Middle frontal gyrus (tissue), 1 donor: ENCODE measurements around the gene PI4K2A.
"Not testable (repeated sequence)": the region's sequence is repeated elsewhere in the genome, so short reads cannot be mapped to it uniquely, and the experiment has no call there.

Experiments used
- DNase-seq: peaks from one replicate; pipeline ENCODE4 v3.0.0-alpha.2; 2015; ENCODE audit warnings: low spot score; ENCODE audit errors: extremely low spot score

The PI4K2A gene

DNA sequence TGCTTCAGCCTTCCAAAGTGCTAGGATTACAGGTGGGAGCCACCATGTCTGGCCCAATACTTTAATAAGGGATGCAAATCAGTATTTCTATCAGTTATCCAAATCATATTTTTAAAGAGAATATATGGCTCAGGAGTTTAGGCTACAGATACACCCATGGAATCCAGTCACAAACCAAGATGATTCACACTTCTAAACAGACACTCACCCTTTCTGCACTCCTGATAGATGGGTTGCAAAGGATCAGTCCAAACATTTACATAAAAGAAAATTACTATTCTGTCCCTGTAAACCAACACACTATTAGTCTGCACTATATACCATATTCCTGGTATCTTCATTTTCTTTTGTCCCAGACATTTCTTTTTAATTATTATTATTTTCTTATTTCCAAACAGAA lies 9.4 kb upstream of the PI4K2A start:
- DNase-seq, result no peak

DNA sequence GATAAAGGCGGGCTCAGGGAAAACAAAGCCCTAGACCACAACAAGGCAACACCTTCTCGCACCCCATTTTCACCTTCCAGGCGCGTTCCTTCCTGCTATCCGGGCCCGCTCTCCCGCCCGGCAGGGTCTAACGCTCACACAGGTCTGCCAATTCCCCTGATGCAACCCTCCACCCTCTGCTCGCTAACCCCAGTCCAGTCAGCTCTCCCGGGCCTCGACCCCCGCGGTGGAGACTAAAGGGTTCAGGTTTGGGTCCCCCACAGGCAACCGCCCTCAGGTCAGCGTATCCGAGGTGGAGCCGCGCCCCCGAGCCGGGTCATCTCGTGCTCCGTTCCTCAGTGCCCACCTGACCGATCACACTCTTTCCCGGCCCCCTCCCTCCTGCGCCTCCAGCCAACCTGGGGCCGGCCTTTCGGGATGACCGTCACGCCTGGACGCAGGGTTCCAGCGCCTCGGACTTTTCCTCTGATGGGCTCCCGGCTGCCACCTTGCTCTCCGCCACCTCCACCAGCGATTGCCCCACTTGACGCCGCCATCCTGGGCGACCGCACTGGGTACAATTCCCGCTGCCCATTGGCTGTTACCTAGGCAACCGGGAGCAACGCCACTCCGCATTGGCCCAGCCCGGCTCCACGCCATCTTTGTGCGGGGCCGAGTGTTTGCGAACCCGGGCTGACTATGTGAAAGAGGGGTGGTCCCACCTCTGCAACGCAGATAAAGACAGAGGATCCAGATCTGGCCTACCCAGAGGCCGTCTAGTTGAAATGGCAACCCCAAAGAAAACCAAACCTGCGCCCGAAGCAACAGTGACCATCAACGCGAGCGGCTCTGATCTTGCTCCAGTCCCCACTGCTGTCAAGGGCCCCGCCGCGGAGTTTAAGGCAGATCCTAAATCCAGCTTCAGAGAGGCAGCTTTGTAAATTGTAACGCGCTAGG lies 7.3 kb upstream of the PI4K2A start, which contains the start of gene MORN4:
Gene MORN4, minus strand, starts transcription at position 552 of the 936 bp plus-strand sequence. CDS start 13,847 bp downstream, outside the sequence.
- peak; percentile 91 for DNase-seq

DNA sequence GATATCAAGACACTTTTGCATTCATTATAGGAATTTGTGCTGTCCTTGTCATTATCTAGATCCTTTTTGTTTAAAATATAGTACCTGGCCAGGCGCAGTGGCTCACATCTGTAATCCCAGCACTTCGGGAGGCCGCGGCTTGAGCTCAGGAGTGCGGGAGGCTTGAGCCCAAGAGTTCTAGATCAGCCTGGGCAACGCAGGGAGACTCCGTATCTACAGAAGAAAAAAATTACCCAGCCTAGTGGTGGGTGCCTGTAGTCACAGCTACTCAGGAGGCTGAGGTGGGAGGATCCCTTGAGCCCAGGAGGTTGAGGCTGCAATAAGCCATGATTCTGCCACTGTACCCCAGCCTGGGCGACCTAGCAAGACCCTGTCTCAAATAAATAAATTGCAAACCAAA lies 6.5 kb upstream of the PI4K2A start:
- no peak for DNase-seq

DNA sequence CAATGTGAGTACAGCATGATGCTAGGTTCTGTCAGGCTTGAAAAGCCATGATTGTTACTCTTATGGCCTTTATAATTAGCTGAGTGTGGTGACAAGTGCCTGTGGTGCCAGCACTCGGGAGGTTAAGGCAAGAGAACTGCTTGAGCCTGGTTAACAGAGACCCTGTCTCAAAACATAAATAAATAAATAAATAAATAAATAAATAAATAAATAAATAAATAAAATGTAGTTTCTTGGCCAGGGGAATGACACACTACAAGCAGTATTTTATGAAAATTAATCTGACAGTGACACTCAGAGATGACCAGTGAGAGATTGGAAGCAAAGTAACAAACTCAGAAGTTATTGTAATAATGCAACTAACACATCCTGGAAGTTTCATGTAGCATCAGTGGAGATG lies 4.9 kb upstream of the PI4K2A start:
- DNase-seq, result no peak

DNA sequence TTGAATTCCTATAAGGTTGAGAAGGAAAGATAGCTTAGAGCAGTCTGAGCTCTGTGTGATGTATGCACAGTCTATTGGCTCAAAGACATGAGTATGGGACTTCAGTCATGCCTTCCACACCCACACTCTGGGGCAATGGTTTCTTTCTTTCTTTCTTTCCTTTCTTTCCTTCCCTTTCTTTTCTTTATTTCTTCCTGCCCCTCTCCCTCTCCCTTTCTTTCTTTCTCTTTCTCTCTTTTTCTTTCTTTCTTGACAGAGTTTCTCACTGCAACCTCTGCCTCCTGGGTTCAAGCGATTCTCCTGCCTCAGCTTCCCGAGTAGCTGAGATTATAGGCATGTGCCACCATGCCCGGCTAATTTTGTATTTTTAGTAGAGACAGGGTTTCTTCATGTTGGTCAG lies 1.4 kb upstream of the PI4K2A start:
- DNase-seq, result not testable (repeated sequence)

DNA sequence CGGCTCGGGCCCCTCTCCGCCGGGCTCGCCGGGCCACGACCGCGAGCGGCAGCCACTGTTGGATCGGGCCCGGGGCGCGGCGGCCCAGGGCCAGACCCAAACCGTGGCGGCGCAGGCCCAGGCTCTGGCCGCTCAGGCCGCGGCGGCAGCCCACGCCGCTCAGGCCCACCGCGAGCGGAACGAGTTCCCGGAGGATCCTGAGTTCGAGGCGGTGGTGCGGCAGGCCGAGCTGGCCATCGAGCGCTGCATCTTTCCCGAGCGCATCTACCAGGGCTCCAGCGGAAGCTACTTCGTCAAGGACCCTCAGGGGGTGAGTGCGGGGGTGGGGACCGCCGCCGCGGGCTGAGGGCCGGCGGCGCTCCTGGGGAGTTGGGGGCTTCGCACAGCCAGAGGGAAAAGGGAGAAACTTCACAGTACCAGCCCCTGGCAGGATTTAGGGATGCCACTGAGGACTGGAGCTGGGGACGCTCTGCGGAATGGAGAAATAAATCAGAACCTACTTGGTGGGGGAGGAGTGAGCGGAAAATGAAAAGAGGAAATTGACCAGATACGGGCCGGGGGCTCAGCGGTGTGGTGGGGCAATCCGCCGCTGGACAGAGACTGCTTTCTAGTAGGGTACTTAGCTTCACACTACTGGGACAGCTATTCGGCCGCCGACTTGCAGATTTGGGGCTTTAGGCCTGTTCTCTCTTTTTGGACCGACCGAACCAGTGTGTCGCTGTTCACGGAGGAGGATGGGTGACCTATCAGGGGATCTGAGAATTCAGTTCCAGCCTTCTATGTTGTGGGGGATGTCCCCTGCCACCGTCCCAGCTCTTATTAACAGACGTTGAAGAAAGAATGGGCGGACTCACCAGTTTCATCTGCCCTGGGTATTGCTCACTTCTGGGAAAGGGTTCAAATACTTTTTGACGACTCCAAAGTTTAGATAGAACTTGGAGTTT lies 669 bp downstream of the PI4K2A start:
- no peak for DNase-seq

DNA sequence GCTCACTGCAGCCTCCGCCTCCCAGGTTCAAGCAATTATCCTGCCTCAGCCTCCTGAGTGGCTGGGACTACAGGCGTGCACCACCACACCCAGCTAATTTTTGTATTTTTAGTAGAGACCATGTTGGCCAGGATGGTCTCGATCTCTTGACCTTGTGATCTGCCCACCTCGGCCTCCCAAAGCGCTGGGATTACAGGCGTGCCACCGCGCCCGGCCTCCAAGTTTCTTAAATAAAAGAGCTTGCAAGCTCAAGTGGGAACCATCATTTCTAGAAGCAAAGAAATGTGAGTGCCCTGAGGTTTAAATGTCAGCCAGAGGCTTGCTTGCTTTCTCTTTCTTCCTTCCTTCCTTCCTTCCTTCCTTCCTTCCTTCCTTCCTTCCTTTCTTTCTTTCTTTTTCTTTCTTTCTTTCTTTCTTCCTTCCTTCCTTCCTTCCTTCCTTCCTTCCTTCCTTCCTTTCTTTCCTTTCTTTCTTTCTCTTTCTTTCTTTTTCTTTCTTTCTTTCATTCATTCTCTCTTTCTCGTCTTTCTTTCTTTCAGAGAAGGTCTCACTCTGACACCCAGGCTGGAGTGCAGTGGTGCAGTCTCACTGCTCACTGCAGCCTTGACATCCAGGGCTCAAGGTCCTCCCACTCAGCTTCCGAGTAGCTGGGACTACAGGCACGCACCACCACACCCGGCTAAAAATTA lies 2.1 kb downstream of the PI4K2A start:
- not testable (repeated sequence) for DNase-seq

DNA sequence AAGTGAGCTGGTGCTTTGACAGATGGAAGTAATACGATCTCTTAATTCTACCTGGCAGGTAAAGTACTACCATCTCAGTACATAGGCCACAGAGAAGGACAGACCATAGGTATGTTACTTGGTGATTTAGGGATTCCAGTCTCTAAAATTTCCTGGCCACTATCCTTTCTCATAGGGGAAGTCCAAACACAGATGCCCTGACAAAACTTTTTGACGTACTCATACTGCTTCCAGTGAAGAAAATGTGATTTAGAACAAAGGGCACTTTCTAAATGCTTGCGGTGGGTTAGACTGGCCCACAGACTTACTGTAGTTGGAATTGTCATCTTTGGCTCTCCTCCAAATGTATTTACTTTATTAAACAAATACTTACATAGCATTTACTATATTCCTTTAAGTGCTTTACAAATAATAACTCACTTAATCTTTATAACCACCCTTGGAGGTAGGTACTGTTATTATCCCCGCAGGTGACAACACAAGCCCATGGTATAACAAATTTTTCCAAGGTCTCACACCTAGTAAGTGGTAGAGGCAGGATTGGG lies 3.0 kb downstream of the PI4K2A start:
- no peak for DNase-seq

DNA sequence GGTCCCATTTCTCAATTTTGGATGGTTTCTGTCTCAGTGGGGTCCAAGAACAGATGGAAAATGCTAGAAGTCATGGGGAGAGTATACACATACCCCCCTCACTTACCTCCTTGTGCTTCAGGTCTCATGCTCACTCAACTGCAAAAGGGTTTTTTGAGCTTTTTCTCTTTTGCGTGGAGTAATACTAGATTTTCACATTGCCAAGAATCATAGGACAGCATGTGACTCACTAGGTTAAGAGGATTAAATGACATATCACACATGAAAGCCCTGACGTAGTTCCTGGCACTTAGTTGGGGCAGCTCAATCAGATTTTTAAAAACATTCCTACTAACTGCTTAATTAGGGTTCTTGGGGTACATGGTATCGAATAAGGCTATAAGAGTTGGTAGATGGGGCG lies 4.5 kb downstream of the PI4K2A start:
- DNase-seq, result no peak

DNA sequence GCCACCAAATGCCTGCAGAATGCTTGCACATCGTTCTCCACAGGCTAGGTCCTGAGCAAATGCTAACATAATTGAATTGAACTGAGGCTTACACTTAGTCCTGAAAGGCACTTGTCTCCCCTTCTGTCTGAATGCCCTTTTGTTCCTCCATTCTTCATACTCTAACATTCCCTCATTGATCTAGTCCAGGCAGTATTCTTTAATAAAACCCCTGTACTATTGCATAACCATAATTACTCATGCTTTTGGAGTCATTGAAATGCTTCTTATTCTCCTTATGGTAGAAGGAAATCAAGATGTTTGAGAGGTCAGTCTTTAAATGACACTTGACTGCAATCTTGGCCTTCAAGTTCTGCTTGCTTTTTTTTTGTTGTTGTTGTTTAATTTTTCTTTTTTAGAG lies 7.1 kb downstream of the PI4K2A start:
- DNase-seq, result no peak

DNA sequence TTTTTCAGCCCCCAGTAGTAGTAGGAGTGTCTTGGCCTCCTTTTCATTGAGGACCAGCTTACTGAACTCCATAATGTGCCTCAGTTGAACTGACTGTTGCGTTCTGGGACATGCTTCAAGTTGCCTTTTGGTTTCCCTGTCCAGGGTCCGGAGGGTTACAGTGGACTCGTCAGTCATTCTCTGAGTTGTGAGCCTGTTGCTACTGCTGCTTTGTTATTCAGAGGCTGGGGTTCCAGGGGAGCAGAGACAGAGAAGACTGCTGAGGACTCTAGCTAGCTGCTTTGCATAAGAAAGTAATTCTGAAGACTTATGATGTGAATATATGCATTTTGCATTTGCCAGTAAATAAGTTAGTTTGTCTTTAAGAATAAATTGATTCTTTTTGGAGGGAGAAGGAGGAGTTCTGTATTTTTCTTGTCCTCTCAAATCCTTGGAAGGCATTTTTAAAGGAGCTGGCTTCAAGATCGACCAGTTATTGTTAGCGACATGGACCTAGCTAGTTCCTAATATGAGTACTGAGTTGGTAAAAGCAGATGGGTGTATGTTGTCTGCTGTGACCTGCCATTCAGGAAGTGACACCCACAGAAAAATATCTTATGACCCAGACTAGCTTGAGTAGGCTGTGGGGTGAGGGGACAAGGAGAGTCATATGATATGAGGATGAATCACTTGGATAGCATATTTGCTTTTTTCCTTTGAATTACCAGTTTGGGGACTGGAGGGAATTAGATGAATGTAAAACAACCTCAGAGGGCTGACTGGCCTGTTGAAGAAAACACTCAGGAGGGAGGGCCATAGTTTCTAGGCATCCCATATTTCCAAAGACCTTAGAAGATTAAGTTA lies 8.3 kb downstream of the PI4K2A start:
- no peak for DNase-seq

DNA sequence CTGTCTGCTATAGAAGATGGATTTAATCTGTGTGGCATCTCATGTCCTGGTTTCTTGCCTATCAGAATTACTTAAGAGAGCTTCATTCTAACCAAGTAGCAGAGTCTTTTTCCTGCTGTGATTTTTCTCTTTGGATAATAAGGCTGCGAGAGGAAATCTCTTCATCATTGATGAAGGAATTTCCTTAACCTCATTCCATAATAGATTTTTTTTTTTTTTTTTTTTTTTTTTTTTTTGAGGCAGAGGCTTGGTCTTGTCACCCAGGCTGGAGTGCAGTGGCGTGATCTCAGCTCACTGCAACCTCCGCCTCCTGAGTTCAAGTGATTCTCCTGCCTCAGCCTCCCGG lies 8.9 kb downstream of the PI4K2A start:
- not testable (repeated sequence) for DNase-seq

DNA sequence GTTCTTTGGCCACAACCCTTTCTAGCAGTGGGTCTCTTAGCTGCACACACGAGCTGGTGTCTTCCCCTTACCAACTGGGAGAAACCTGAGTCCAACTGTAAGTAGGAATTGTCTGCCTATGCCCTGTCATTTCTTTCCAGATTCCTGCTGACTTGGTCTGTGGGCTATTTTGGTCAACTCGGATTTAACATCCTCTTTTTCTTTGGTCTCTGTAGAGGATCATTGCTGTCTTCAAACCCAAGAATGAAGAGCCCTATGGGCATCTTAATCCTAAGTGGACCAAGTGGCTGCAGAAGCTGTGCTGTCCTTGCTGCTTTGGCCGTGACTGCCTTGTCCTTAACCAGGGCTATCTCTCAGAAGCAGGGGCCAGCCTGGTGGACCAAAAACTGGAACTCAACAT lies 10.3 kb downstream of the PI4K2A start:
- DNase-seq, result no peak

DNA sequence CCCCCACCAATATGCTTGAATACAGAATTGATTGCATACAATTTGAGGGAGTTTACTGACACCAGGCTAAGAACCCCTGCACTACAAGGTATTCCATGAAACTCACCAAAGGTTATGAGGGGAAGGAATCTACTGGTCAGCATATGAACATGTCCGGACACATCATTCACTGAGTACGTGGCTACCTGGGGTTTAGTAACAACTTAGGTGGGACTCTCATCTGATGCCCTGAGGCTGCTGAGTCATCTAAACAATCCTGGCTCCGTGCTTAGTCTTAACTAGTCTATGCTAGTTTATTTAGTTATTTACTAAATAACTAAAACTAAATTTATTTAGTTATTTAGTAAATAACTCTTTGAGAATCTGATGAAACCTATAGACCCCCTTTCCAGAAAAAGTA lies 11.3 kb downstream of the PI4K2A start:
- DNase-seq, result no peak

DNA sequence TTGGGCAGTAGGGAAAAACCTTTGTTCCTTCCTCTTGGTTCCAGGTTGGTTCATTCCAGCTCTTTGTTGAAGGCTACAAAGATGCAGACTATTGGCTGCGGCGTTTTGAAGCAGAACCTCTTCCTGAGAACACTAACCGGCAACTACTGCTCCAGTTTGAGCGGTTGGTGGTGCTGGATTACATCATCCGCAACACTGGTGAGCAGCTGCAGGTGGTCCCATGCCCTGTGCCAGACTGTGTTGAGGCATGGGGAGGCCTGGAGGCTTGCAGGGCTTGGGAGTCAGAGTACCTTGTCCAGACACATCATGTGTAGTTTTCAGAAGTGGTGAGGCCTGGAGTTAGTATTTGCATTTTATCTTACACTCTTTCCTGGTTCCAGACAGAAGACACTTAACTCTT lies 16.3 kb downstream of the PI4K2A start:
- DNase-seq, result no peak

DNA sequence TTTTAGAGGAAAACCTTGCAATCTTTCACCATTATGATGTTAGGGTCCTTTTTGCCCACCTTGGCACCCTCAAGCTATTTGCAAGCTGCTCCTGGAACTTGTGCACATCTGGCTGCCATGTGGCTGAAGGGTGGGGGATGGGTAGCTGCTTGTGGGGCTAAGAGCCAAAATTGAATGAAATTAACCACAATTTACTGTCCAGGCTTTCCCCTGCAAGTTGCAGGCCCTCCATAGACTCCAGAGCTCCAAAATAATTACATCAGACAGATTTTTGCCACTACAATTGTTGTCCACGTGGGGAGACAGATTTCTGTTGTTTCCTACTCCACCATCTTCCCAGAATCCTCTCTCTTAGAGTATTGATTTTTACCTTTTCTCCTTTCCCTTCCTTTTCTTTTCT lies 19.1 kb downstream of the PI4K2A start:
- DNase-seq, result no peak

DNA sequence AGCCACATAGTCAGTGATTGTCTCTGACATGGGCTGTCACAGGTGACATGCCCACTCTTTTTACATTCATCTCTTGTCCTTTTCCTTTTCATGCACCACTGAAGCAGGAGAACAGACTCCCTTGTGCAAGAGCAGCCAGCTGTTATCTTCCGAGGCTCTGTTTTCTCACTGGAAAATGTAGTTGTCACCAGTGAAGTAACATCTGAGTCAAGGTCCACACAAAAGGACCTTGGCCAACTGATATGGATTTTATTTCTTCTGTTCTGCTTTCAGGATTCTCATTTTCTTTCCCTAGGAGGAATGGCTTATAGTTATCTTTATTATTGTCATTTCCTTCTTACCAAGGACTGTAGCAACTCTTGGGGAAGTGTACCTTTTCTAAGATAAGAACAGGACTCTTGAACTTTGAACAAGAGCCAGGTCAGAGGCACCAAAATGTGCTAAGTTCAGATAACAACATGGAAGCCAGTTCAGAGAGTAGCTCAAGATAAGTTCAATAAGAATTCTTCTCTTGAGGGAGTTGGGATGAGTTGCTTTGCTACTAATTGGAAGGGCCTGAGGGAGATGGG lies 23.9 kb downstream of the PI4K2A start:
- no peak for DNase-seq

DNA sequence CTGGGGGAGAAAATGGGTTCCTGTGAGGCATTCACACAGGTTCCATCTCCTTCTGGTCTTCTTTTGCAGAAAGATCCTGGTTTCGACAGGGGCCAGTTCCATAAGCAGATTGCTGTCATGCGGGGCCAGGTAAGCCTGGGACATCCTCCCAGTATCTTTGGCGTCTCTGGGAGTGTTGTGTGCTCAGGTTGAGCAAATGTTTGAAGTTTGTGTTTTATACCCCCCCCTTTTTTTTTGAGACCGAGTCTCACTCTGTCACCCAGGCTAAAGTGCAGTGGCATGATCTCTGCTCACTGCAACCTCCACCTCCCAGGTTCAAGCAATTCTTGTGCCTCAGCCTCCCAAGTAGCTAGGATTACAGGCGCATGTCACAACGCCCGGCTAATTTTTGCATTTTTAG lies 26.5 kb downstream of the PI4K2A start:
- no peak for DNase-seq

DNA sequence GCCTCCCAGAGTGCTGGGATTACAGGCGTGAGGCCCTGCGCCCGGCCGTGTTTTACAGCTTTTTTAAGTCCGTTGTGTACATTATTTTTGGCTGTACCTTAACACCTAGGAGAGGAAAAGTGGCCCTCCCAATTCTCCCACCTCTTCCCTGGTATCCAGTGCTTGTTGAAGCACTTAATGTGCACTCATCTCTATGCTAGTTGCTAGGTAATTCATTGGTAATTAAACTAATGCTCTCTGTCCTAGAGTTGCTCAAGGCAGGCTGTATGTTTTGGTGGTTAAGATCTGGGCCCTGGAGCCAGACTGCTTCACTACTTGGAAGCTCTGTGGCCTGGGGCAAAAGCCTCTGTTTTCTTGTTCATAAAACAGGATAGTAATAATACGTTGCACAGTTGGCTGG lies 27.0 kb downstream of the PI4K2A start:
- DNase-seq, result no peak

DNA sequence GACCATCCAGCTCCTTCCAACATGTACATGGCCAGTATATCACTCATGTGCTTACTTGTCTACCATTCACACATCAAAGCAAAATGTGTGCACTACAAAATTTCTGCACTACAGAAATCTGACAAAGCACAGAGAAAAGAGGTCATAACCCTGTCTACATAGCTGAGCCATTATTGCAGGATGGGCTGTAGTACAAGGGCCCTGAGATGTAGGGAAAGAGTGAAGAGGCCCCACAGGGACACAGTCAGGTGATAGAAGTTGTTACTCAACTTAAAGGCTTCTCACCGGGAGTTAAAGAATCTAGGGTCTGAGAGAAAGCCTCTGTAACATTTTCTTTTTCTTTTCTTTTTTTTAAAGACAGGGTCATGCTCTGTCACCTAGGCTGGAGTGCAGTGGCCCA lies 29.1 kb downstream of the PI4K2A start:
- no peak for DNase-seq
